Panc1 (cell line): ENCODE data around the gene RRP8. TPM values are rescaled to one million over a fixed set of nuclear protein-coding genes. Genes with fewer than 3 reads are reported as not detected.

Experiments used
- ATAC-seq: fragments of 200-7000 bp; cut with Tn5 transposase; 2 replicates; pipeline ENCODE4 v1.9.1; 2020; ENCODE audit warnings: mild to moderate bottlenecking, moderate library complexity
- BruUV-seq: library from RNA; stranded (reverse); fragments of 400-500 nt; replicated peaks from 2 replicates; lab custom pipeline; 2021; lab: Mats Ljungman, UMichigan
- CTCF ChIA-PET: fragments of 300-600 bp; sonication (Branson Sonifier 250); formaldehyde crosslinking; loops from one replicate; lab custom pipeline; 2022; ENCODE audit warnings: antibody characterized with exemption; lab: Charles Lee
- POLR2A ChIA-PET: fragments of 300-600 bp; sonication (Branson Sonifier 250); formaldehyde crosslinking; loops from one replicate; lab custom pipeline; 2022; ENCODE audit warnings: antibody characterized with exemption; lab: Charles Lee
- DNase-seq: peaks from one replicate; pipeline ENCODE4 v3.0.0-alpha.2; 2010; ENCODE audit warnings: low read depth, low spot score
- H3K27ac ChIP-seq: 2 replicates; pipeline ENCODE4 v1.5.1; 2011; ENCODE audit warnings: mild to moderate bottlenecking, low read length, inconsistent platforms
- H3K27me3 ChIP-seq: fragments of 200-500 bp; sonication (Bioruptor generic); 2 replicates; pipeline ENCODE4 v1.6.0; 2014; ENCODE audit warnings: low read length, inconsistent platforms; ENCODE audit not compliant: control insufficient read depth, insufficient read depth
- H3K36me3 ChIP-seq: fragments of 200-500 bp; sonication (Bioruptor generic); 2 replicates; pipeline ENCODE4 v1.5.1; 2014; ENCODE audit warnings: inconsistent platforms, mild to moderate bottlenecking, low read length, moderate library complexity; ENCODE audit not compliant: control insufficient read depth, insufficient read depth
- H3K4me1 ChIP-seq: 2 replicates; pipeline ENCODE4 v1.5.1; 2011; ENCODE audit warnings: inconsistent platforms, mild to moderate bottlenecking, low read length, moderate library complexity; ENCODE audit not compliant: control insufficient read depth, insufficient read depth
- H3K4me3 ChIP-seq, 2 experiments: 2 replicates each; pipeline ENCODE4 v1.5.1; 2011 to 2012; ENCODE audit warnings: low read depth in 2 of 2, low read length in 2 of 2, mild to moderate bottlenecking in 2 of 2, inconsistent platforms in 1 of 2, moderate library complexity in 1 of 2
- H3K9me3 ChIP-seq: fragments of 200-500 bp; sonication (Bioruptor generic); 2 replicates; pipeline ENCODE4 v1.5.1; 2014; ENCODE audit warnings: low read depth, mild to moderate bottlenecking, inconsistent platforms, low read length, moderate library complexity; ENCODE audit not compliant: control insufficient read depth, insufficient read depth
- POLR2AphosphoS5 ChIP-seq: IDR thresholded peaks from 2 replicates; pipeline ENCODE4 v1.6.1; 2012; ENCODE audit warnings: mild to moderate bottlenecking, low read depth, low read length, moderate library complexity
- SIN3A ChIP-seq: IDR thresholded peaks from 2 replicates; pipeline ENCODE4 v1.6.1; 2012; ENCODE audit warnings: low read depth, mild to moderate bottlenecking, low read length, moderate library complexity, borderline replicate concordance; ENCODE audit not compliant: insufficient read depth
- TCF7L2 ChIP-seq: IDR thresholded peaks from 2 replicates; pipeline ENCODE4 v1.6.1; 2011; ENCODE audit warnings: mild to moderate bottlenecking, low read depth, low read length, inconsistent platforms
- in situ Hi-C: cut with HindIII; loops from 2 replicates; pipeline ENCODE4 v1.10.0; 2016; ENCODE audit warnings: low sequenced_read_pairs, low pct_unique_long_range_greater_than_20kb
- intact Hi-C: fragments of 100-400 bp; cut with micrococcal nuclease; formaldehyde crosslinking; loops from one replicate; pipeline ENCODE4 v1.10.0; 2022; ENCODE audit not compliant: unreplicated experiment
- total RNA-seq: library from RNA; stranded (reverse); gene quantifications from one replicate; pipeline ENCODE4 v1.2.1, GENCODE V29; 2021; ENCODE audit not compliant: unreplicated experiment
- TF ChIP-seq, protein P1 (sequence below): fragments of 450-650 bp; IDR thresholded peaks from 2 replicates; pipeline ENCODE4 v1.5.1; 2017; ENCODE audit warnings: mild to moderate bottlenecking
- TF ChIP-seq, protein P2 (sequence below), 2 experiments: IDR thresholded peaks; 2 replicates each; pipeline ENCODE4 v1.6.1; 2011 to 2012; ENCODE audit warnings: low read depth in 2 of 2, control low read depth in 1 of 2, low read length in 1 of 2, mild to moderate bottlenecking in 1 of 2, moderate library complexity in 1 of 2; ENCODE audit not compliant: insufficient read depth in 1 of 2

Gene RRP8
- total RNA-seq, 1 experiment from 2014 or later: 23.1 TPM

DNA sequence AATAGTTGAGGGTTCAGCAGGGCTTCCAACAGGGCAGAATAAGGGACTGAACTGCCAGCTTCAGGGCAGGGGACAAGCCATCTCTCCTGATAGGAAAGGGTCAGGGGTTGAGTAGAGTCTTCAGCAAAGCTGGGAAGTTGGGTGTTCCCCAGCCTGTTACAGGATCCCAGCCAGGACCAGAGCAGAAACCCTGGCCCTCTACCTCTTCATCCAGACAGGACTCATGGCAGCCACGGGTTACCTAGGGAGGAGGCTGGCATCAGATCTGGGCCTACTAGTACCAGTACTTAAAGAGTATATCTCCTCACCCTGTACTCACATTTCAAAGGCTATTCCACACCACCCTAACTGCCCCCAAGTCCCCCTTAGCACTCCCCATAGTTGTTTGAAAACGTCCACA, 11.0 kb upstream of the RRP8 start:
- Histone ChIP-seq H3K9me3 (no peaks in the 10 kb centered on the region), H3K27ac (no peak overlapping the region), H3K27me3 (no peaks in the 10 kb centered on the region), H3K36me3 (peaks cover 19% of the 10 kb centered on the region), H3K4me1 (peaks cover 29% of the 10 kb centered on the region), H3K4me3 (no peak overlapping the region)
- TF ChIP-seq, protein P1, sequence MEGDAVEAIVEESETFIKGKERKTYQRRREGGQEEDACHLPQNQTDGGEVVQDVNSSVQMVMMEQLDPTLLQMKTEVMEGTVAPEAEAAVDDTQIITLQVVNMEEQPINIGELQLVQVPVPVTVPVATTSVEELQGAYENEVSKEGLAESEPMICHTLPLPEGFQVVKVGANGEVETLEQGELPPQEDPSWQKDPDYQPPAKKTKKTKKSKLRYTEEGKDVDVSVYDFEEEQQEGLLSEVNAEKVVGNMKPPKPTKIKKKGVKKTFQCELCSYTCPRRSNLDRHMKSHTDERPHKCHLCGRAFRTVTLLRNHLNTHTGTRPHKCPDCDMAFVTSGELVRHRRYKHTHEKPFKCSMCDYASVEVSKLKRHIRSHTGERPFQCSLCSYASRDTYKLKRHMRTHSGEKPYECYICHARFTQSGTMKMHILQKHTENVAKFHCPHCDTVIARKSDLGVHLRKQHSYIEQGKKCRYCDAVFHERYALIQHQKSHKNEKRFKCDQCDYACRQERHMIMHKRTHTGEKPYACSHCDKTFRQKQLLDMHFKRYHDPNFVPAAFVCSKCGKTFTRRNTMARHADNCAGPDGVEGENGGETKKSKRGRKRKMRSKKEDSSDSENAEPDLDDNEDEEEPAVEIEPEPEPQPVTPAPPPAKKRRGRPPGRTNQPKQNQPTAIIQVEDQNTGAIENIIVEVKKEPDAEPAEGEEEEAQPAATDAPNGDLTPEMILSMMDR: no peak
- TF ChIP-seq TCF7L2 (no peak), POLR2AphosphoS5 (no peak), SIN3A (no peak)
- TF ChIP-seq, protein P2, sequence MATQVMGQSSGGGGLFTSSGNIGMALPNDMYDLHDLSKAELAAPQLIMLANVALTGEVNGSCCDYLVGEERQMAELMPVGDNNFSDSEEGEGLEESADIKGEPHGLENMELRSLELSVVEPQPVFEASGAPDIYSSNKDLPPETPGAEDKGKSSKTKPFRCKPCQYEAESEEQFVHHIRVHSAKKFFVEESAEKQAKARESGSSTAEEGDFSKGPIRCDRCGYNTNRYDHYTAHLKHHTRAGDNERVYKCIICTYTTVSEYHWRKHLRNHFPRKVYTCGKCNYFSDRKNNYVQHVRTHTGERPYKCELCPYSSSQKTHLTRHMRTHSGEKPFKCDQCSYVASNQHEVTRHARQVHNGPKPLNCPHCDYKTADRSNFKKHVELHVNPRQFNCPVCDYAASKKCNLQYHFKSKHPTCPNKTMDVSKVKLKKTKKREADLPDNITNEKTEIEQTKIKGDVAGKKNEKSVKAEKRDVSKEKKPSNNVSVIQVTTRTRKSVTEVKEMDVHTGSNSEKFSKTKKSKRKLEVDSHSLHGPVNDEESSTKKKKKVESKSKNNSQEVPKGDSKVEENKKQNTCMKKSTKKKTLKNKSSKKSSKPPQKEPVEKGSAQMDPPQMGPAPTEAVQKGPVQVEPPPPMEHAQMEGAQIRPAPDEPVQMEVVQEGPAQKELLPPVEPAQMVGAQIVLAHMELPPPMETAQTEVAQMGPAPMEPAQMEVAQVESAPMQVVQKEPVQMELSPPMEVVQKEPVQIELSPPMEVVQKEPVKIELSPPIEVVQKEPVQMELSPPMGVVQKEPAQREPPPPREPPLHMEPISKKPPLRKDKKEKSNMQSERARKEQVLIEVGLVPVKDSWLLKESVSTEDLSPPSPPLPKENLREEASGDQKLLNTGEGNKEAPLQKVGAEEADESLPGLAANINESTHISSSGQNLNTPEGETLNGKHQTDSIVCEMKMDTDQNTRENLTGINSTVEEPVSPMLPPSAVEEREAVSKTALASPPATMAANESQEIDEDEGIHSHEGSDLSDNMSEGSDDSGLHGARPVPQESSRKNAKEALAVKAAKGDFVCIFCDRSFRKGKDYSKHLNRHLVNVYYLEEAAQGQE (IDR thresholded peaks at IDR 0.05; ENCODE audit: insufficient read depth in 1 of 2, low read depth in 2 of 2, low read length in 1 of 2): no peak
- CTCF ChIA-PET: no interaction called here
- in situ Hi-C loops (no loop called here), intact Hi-C loops (loop anchor here (5.0 kb wide), 1 partner anchor 68 kb away; the partner anchor contains the start of gene MRPL17)
- no peak for DNase-seq
- BruUV-seq: no TSS peak
- no peak for ATAC-seq
- POLR2A ChIA-PET: interaction anchor here (0.5 kb wide), 1 partner anchor 57 kb away, joined by 8 read pairs; no protein-coding TSS in a partner anchor

DNA sequence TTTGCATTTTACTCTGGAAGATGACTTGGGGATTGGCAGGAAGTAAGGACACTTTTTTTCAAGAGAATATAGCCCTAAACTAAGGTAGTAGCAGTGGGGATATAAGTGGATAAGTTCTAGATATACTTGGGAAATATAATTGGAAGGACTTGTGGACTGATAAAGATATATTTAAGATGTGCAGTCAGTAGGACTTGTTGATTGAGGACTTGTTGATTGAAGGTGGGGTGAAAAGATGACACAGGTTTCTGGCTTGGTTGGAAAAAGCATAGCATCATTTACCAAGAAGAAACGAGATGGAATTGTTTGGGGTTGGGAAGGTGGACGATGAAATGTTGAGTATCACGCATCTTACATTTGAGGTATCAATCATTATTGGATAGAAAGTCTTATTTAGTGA, 10.1 kb upstream of the RRP8 start:
- H3K4me1 ChIP-seq: peaks cover 29% of the 10 kb centered on the region
- POLR2A ChIA-PET: no interaction called here

More for the DNA sequence above, 10.1 kb upstream of the RRP8 start:
- Histone ChIP-seq H3K36me3 (peaks cover 27% of the 10 kb centered on the region), H3K4me3 (no peak overlapping the region), H3K27ac (no peak overlapping the region), H3K27me3 (no peaks in the 10 kb centered on the region), H3K9me3 (no peaks in the 10 kb centered on the region)
- no peak for TF ChIP-seq POLR2AphosphoS5
- TF ChIP-seq, protein P1: no peak
- no peak for TF ChIP-seq TCF7L2
- TF ChIP-seq SIN3A: no peak
- TF ChIP-seq, protein P2 (IDR thresholded peaks at IDR 0.05; ENCODE audit: insufficient read depth in 1 of 2, low read depth in 2 of 2, low read length in 1 of 2): no peak
- DNase-seq: no peak
- no TSS peak for BruUV-seq
- no peak for ATAC-seq
- in situ Hi-C loops: no loop called here
- intact Hi-C loops: loop anchor here (5.0 kb wide), 1 partner anchor 69 kb away; the partner anchor contains the start of gene MRPL17
- CTCF ChIA-PET: interaction anchor here (0.7 to 1.8 kb wide), 2 partner anchors 25 to 70 kb away, joined by 4 to 5 read pairs; partner anchors contain the start of gene MRPL17
